ENCODE data around the gene RARS1.

The RARS1 gene

GRCh38 chr5:168563959-168564358 lies 77.7 kb downstream of the RARS1 start:
- TF ChIP-seq CTCF (IDR thresholded peaks at IDR 0.05; ENCODE audit: extremely low read depth, insufficient read depth, missing control alignments), result no peak
- in situ Hi-C loops (cut with MboI; ENCODE audit: low pct_unique_long_range_greater_than_20kb, low sequenced_read_pairs, unreplicated experiment), result no loop called here
- DNase-seq (ENCODE audit: low spot score), result no peak

GRCh38 chr5:168568738-168569137 lies 82.5 kb downstream of the RARS1 start:
- in situ Hi-C loops (cut with MboI; ENCODE audit: low pct_unique_long_range_greater_than_20kb, low sequenced_read_pairs, unreplicated experiment), result no loop called here
- no peak for DNase-seq (ENCODE audit: low spot score)
- TF ChIP-seq CTCF (IDR thresholded peaks at IDR 0.05; ENCODE audit: extremely low read depth, insufficient read depth, missing control alignments), result no peak
